GM21390 (cell line): ENCODE results near the gene UGT1A8.

Source experiments
- ATAC-seq: cut with Tn5 transposase; IDR thresholded peaks from one replicate; pipeline ENCODE4 v1.9.1; 2021; ENCODE audit not compliant: unreplicated experiment

Gene UGT1A8

DNA sequence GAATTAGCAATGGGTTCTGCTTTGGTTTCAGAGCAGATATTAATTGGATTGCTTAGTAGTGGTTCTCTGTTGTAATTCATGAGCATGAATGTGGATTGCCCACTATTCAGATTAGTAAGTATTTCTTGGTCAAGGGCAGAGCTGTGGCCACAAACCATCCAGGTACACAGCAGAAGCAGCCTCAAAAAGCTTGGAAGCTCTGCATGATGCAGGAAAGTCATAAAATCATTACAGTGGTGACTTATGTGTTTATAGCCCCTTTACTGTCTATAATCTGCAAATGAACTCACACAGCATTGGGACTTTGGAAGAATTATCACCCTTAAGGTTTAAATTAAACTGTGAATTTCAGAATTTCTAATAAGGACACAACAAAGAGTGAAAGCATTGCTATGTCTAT is 140.7 kb downstream of the UGT1A8 start:
- ATAC-seq = no peak

DNA sequence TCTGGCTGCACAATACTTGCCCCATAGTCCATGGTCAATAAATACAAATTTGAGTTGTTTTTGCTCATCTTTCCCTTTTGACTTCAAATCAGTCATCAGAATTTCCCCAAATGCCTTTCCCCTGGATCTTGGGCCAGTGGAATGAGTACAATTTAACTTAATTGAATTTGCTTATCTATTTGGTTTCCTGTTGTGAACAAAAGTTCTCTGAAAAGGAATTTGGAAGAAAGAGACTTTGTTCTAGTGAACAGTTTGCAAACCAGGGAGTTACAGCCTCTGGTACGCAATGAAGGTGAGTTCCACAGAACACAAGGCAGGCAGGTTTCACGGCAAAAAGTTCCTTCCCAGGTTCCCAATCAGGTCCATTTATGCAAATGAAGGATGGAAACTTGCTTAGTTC is 141.4 kb downstream of the UGT1A8 start:
- ATAC-seq = no peak

DNA sequence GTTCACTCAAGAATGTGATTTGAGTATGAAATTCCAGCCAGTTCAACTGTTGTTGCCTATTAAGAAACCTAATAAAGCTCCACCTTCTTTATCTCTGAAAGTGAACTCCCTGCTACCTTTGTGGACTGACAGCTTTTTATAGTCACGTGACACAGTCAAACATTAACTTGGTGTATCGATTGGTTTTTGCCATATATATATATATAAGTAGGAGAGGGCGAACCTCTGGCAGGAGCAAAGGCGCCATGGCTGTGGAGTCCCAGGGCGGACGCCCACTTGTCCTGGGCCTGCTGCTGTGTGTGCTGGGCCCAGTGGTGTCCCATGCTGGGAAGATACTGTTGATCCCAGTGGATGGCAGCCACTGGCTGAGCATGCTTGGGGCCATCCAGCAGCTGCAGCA is 142.6 kb downstream of the UGT1A8 start, which contains the start of gene UGT1A1:
Gene UGT1A1 (plus strand): TSS at position 228 of the 400 bp plus-strand sequence. CDS start 18 bp downstream, at position 246.
- no peak for ATAC-seq

DNA sequence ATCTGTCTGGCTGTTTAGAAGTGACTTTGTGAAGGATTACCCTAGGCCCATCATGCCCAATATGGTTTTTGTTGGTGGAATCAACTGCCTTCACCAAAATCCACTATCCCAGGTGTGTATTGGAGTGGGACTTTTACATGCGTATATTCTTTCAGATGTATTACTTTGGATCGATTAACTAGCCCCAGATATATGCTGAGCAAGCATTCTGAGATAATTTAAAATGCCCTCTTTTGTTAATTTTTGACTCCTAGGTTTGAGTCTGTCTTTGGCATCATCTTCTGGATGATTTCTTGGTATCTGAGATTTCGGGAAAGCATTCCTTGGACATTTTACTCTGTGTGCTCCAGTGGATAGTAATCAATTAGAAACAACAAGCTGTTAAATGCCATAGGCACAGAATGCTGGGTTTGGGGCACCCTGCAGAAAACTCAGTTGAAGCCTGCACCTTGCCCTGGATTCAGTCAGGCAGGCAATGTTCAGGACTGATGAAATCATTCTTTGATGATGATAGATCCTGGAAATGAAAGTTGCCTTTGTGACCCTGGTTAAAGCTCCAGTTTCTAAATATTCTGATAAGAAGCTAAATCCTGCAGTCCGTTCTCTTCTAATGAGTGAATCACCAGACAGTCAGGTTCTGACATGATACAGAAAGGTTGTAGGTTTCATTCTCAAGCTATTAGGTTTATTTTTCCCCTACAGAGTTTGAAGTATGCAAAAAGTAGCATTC is 143.8 kb downstream of the UGT1A8 start:
- ATAC-seq = no peak

DNA sequence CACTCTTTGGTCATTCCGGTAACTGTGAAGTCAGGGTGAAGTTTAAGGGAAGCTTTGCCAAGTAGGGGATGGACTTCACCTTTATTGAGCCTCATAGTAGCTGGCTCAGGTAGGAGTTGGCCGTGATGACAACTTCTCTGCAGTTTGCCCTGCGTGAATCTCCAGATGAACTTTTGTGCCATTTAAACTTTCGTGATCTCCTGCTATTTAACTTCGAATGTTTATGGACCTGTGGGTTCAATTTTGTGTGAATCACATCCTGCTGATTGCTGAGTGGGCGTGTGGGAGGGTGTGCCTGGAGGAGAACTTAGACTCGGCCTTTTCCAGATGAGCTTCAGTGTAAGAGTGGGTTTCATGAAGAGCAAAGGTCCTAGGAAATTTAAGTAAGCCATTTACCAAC is 146.8 kb downstream of the UGT1A8 start:
- ATAC-seq = no peak

DNA sequence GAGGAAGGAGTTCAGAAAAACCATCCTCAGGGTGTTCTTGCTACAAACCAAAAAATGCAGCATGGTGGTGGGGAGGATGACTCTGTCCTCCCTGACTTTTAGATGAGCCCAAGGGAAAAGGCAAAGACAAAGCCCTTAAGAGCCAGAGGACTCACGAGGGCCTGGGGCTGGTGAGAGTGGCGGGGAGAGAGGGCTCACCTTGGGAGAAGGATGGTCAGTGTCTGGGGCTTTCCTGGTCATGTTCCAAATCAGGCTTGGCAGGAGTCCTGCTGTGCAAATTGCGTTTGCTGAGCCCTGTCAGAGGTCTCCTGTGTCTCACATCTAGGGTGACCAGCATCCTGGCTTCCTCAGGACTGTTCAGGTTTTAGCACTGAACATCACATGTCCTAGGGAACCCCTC is 147.3 kb downstream of the UGT1A8 start:
- ATAC-seq = no peak

DNA sequence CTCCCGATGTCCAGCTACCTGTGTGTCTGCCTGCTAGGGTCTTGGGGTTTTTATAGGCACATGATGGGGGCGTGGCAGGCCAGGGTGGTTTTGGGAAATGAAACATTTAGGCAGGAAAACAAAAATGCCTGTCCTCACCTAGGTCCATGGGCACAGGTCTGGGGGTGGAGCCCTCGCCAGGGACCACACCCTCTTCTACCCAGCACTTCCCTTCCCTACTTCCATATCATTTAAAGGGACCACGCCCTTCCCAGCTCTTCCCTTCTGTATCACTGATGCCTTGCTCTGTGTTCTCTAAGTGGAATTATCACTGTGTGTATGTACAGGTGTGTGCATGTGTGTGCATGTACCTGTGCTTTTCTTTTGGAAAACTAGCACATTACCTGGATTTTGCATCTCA is 149.0 kb downstream of the UGT1A8 start:
- no peak for ATAC-seq

DNA sequence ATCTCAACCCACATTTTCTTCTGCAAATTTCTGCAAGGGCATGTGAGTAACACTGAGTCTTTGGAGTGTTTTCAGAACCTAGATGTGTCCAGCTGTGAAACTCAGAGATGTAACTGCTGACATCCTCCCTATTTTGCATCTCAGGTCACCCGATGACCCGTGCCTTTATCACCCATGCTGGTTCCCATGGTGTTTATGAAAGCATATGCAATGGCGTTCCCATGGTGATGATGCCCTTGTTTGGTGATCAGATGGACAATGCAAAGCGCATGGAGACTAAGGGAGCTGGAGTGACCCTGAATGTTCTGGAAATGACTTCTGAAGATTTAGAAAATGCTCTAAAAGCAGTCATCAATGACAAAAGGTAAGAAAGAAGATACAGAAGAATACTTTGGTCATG is 150.6 kb downstream of the UGT1A8 start:
- ATAC-seq = no peak

DNA sequence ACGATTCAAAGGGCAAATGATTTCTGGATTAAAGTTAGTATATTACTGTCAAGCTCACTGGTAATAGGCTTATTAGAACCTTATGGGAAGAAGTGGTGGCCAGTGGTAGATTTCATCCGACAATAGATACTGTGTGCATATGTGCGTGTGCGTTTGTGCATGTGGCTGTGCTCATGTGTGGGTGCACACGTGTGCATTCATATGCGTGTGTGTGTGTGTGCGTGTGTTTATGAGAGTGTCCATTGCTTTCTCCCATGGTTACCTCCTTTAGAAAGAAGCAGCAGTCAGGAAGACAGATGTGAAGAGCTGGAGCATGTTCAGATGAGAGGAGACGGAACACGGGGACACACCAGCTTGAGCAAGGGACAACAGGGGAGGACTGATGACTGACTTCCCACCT is 151.8 kb downstream of the UGT1A8 start:
- no peak for ATAC-seq

DNA sequence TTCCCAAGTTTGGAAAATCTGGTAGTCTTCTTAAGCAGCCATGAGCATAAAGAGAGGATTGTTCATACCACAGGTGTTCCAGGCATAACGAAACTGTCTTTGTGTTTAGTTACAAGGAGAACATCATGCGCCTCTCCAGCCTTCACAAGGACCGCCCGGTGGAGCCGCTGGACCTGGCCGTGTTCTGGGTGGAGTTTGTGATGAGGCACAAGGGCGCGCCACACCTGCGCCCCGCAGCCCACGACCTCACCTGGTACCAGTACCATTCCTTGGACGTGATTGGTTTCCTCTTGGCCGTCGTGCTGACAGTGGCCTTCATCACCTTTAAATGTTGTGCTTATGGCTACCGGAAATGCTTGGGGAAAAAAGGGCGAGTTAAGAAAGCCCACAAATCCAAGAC is 154.7 kb downstream of the UGT1A8 start:
- no peak for ATAC-seq

DNA sequence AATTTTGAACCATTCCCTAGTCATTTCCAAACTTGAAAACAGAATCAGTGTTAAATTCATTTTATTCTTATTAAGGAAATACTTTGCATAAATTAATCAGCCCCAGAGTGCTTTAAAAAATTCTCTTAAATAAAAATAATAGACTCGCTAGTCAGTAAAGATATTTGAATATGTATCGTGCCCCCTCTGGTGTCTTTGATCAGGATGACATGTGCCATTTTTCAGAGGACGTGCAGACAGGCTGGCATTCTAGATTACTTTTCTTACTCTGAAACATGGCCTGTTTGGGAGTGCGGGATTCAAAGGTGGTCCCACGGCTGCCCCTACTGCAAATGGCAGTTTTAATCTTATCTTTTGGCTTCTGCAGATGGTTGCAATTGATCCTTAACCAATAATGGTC is 155.2 kb downstream of the UGT1A8 start:
- no peak for ATAC-seq

DNA sequence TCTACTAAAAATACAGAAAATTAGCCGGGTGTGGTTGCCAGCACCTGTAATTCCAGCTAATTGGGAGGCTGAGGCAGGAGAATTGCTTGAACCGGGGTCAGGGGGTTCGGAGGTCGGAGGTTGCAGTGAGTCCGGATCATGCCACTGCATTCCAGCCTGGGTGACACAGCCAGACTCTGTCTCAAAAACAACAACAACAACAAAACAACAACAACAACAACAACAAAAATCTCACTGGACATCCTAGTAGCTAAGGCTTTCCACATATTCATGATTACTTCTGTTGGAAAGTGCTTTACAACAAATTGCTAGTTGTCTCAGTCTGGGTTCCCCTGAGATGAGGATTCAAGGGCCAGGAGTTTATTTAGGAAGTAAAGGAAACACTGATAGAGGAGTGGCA is 156.4 kb downstream of the UGT1A8 start:
- ATAC-seq = no peak

DNA sequence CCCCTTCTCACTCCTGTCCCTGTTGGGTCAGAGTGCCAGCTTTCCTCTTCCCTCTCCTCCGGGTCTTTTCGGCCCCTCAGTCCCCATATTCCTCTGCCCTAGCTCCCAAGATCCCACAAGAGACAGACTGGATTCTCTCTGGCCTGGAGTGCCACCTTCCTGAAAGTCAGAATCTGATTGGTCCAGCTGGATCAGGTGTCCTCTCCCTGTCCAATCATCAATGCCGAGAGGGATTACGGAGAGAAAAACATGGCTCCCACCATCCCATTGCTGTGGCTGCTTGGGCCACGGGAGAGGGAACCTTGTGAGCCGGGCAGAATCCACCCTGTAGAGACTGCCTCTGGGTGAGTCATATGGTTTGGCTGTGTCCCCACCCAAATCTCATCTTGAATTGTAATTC is 158.0 kb downstream of the UGT1A8 start:
- no peak for ATAC-seq

DNA sequence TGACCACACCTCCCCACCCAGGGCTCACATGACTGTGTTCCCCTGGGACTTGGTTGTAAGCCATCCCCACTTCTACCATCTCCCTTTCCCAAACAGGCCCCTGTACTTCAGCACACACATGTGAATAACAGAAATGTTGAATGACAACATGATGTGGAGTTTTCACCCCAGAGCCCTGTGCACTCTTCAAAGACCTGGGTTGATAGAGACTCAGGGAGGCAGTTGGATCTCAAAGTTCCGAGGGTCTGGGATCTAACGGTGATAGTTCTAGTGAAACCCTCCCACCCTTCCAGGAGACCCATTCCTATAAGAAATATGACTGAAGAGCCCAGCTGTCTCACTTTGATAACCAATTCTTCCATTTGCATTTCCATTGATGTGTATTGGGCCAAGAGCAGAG is 160.6 kb downstream of the UGT1A8 start, which contains the start of gene MROH2A:
Gene MROH2A (plus strand): TSS at position 301 of the 400 bp plus-strand sequence. CDS start 1,029 bp downstream, outside the sequence.
- no peak for ATAC-seq

DNA sequence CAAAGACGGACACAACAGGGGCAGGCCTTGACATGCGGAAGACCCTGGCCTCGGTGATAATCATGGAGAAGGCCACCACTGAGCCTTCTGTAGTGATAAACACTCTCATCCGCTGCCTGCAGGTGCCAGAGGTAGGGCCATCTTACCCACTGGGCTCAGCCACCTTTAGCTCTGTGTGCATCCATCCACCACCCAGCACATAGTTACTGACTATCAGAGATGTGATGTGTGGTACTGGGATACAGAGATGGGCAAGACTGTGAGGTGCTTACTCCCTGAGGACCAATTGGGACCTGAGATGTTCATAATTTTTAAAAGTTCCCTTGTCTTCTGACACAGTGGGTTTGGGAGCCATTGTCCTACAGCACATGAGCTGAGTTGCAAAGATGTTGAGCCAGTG is 162.3 kb downstream of the UGT1A8 start:
- ATAC-seq = no peak

DNA sequence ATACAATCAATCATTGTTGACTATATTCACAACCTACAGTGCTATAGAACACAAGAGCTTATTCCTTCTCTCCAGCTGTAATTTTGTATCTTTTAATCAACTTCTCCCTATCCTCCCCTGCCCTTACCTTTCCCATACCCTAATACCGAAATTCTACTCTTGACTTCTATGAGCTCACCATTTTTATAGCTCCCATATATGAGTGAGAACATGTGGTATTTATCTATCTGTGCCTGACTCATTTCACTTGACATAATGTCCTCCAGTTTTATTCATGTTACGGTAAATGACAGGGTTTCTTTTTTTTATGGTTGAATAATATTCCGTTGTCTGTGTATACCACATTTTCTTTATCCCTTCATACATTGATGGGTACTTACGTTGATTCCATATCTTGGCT is 163.3 kb downstream of the UGT1A8 start:
- ATAC-seq = no peak

DNA sequence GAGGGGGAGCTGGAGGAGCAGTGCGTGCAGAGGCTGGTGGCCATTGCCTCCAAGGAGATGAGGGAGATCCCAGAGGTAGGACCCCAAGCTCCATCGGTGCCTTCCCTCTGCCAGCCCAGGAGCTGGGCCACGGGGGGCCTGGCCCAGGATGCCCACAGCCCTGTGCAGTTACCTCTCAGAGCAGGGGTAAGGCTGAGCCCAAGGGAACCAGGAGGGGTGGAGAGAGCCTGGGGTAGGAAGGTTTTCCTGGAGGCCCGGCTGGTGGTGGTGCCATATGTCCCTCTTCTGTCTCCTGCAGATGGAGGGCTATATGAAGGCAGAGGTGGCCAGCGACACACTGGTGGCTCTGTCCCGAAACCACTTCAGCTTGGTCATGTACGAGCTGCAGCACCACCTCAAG is 172.1 kb downstream of the UGT1A8 start:
- no peak for ATAC-seq

DNA sequence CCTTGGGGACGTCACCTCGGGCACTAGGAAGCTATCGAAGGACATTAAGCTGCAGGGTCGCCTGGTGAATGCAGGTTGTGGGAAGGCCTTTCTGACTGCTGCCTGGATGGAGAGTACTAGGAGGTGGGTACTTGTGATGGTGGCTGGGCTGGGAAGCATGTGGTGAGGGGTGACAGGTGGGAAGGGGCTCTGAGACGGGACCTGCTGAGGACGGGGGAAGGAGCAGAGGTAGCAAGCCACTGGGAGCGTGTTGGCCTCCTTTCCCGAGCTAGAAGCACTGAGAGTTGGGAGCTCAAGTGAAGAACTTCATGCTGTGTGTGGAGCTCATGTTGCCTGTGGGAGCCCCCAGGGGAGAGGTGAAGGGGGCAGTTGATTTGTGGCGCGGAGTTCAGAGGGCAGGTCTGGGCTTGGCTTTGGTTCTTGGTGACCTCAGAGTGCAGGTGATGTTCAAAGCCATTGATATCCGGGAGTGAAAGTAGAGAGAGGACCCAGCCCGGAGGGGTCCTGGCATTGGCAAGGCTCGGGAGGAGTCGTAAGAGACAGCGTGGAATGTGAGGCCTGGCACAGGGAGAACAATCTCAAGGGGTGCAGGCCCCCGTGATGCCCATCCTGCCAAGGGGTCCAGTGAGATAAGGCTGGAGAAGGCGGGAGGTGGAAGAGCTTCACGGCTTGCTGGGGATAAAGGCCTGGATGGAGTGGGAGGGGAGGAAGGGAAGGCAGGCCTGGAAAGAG is 173.9 kb downstream of the UGT1A8 start:
- ATAC-seq = no peak

DNA sequence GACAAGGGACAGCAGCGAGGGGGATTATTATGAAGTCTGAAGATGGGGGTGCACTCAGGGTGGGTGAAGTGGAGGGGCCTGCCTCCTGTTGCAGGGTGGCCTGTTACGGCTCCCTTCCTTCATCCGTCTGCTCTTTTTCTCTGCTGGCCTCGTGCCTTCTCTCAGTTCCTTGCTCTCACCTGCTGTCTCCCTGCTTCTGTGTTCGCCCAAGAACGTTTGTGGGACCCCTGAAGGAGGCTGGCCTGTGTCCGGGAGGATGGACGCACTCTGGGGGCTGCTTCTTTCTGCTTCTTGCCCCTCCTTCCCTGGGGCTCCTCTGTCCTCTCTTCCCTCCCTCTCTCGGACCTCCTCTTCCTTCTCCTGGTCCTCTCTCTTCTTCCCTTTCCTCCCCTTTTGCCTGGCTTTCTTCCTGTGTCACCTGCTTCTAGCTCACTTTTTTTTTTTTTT is 174.5 kb downstream of the UGT1A8 start:
- ATAC-seq = no peak

DNA sequence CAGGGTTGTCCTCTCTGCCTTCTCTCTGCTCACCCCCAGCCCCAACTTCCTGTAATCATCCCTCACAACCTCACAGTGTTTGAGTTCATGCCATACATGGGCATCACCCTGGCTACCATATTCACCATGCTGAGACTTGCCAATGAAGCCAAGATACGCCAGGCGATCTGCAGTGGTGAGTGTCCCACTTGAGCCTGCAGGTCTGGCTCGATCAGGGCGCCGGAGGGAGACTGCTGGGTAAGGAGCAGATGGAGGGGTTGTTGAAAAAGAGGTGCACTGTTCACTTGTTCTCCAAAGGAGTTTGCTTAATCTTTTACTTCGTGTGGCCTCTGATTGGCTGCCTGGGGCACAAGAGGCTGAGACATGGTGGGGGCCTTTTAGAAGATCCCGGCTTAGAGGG is 175.3 kb downstream of the UGT1A8 start:
- no peak for ATAC-seq

DNA sequence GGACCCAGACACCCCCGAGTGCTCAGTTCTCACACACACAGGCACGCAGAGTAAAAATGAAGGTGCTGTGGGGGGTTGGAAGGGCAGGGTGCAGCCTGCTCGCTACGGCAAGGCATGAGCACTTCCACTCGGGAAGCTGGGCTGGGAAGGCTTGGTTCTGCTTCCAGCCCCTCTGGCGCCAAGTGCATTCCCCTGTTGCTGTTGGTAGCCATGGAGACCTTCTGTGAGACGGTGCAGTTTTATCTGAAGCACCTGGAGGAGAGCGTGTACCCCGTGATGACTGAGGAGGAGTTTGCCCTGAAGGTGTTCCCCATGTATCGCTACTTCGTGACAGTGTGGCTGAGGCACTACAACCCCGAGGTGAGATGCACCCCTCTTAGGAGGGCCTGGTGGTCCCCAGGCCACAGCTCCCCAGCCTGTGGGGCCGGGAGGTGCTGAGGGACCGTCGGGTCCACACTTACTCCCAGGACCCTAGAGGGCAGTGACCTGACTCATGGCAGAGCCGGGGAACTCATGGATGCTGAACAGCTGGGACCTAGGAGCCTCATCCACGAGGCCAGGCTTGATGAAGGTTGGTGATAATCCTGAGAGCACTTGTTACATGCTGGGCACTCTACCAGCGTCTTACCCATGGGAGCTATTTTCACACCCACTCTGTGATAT is 176.2 kb downstream of the UGT1A8 start:
- no peak for ATAC-seq

DNA sequence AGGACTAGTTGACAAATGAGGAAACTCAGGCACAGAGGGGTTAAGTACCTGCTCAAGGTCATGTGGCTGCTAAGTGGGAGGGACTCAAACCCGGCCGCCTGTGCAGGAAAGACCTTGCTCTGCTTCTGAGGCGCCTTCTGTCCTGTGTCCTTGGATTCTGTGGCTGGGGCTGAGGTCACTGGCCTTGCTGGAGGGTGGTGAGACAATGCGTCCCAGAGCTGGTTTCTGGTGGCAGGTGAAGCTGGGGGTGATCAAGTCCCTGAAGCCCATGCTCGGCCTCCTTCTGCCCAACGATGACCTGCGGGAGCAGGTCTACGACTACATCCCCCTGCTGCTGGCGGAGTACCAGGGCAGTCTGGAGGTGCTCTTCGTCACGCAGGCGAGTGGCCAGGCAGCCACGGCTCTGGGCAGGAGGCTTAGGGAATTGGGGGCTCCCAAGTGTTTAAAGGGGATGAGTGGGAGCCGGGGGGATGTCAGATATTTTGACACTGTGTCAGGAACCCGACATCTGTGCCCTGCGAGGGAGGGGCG is 176.8 kb downstream of the UGT1A8 start:
- ATAC-seq = no peak
